Mesenchymal stem cell (in vitro differentiated cells and primary cell): Measurements from ENCODE around the gene UBE2QL1.

Source experiments
- DNase-seq: peaks from one replicate; pipeline ENCODE4 v3.0.0-alpha.2; 2013
- H2AFZ ChIP-seq: one replicate; pipeline ENCODE4 v1.6.1; 2013; ENCODE audit warnings: low read depth, mild to moderate bottlenecking, control low read depth, inconsistent platforms, low read length, moderate library complexity
- H2AK5ac ChIP-seq: 2 replicates; pipeline ENCODE4 v1.6.1; 2013; ENCODE audit warnings: low read length, moderate library complexity, mild to moderate bottlenecking, inconsistent platforms; ENCODE audit not compliant: severe bottlenecking
- H2BK120ac ChIP-seq: one replicate; pipeline ENCODE4 v1.6.1; 2013; ENCODE audit warnings: low read depth, mild to moderate bottlenecking, inconsistent platforms, low read length, moderate library complexity
- H2BK12ac ChIP-seq, 2 experiments: one replicate each; pipeline ENCODE4 v1.6.1; 2013; ENCODE audit warnings: inconsistent platforms in 2 of 2, low read length in 2 of 2, mild to moderate bottlenecking in 2 of 2, moderate library complexity in 2 of 2, control low read depth in 1 of 2
- H2BK15ac ChIP-seq: one replicate; pipeline ENCODE4 v1.6.1; 2013; ENCODE audit warnings: mild to moderate bottlenecking, low read depth, inconsistent platforms; ENCODE audit not compliant: poor library complexity, severe bottlenecking
- H2BK5ac ChIP-seq: 2 replicates; pipeline ENCODE4 v1.6.1; 2013; ENCODE audit warnings: low read depth, mild to moderate bottlenecking, low read length, control low read depth, inconsistent platforms; ENCODE audit not compliant: poor library complexity, severe bottlenecking
- H3K14ac ChIP-seq, 2 experiments: one replicate each; pipeline ENCODE4 v1.6.1; 2013; ENCODE audit warnings: inconsistent platforms in 2 of 2, low read length in 2 of 2, control low read depth in 1 of 2, mild to moderate bottlenecking in 1 of 2, moderate library complexity in 1 of 2
- H3K18ac ChIP-seq, 2 experiments: one replicate each; pipeline ENCODE4 v1.6.1; 2013; ENCODE audit warnings: inconsistent platforms in 2 of 2, low read length in 2 of 2, control low read depth in 1 of 2, low read depth in 1 of 2, mild to moderate bottlenecking in 1 of 2
- H3K23ac ChIP-seq, 2 experiments: one replicate each; pipeline ENCODE4 v1.6.1; 2013; ENCODE audit warnings: inconsistent platforms in 2 of 2, low read length in 2 of 2, mild to moderate bottlenecking in 2 of 2, moderate library complexity in 2 of 2, control low read depth in 1 of 2
- H3K27ac ChIP-seq: 2 replicates; pipeline ENCODE4 v1.5.1; 2013; ENCODE audit warnings: mild to moderate bottlenecking, moderate library complexity, low read length, control low read depth, inconsistent platforms; ENCODE audit not compliant: poor library complexity, severe bottlenecking
- H3K27me3 ChIP-seq, 2 experiments: 2 replicates each; pipeline versions ENCODE4 v1.6.1 to v1.7.0; 2013; ENCODE audit warnings: low read length in 2 of 2, mild to moderate bottlenecking in 2 of 2, moderate library complexity in 2 of 2, control low read depth in 1 of 2, inconsistent platforms in 1 of 2; ENCODE audit not compliant: control insufficient read depth in 1 of 2, insufficient read depth in 1 of 2
- H3K36me3 ChIP-seq, 2 experiments: 2 replicates each; pipeline versions ENCODE4 v1.6.1 to v1.7.0; 2013; ENCODE audit warnings: low read length in 2 of 2, control low read depth in 1 of 2, inconsistent platforms in 1 of 2, low read depth in 1 of 2, mild to moderate bottlenecking in 1 of 2; ENCODE audit not compliant: insufficient read depth in 2 of 2, control insufficient read depth in 1 of 2
- H3K4ac ChIP-seq, 2 experiments: one replicate each; pipeline ENCODE4 v1.6.1; 2013; ENCODE audit warnings: inconsistent platforms in 2 of 2, low read length in 2 of 2, mild to moderate bottlenecking in 2 of 2, moderate library complexity in 2 of 2, control low read depth in 1 of 2, low read depth in 1 of 2
- H3K4me1 ChIP-seq: 2 replicates; pipeline ENCODE4 v1.6.1; 2013; ENCODE audit warnings: low read depth, low read length, control low read depth; ENCODE audit not compliant: control insufficient read depth, insufficient read depth
- H3K4me2 ChIP-seq: 2 replicates; pipeline ENCODE4 v1.6.1; 2013; ENCODE audit warnings: low read length, mild to moderate bottlenecking, inconsistent platforms; ENCODE audit not compliant: poor library complexity, severe bottlenecking
- H3K4me3 ChIP-seq, 2 experiments: 2 replicates each; pipeline versions ENCODE4 v1.5.1 to v1.7.0; 2013; ENCODE audit warnings: low read length in 2 of 2, mild to moderate bottlenecking in 2 of 2, control low read depth in 1 of 2, low read depth in 1 of 2; ENCODE audit not compliant: insufficient read depth in 1 of 2
- H3K79me1 ChIP-seq: replicated peaks from 2 replicates; pipeline ENCODE4 v1.6.1; 2013; ENCODE audit warnings: mild to moderate bottlenecking, control low read depth, low read length, inconsistent platforms; ENCODE audit not compliant: poor library complexity, severe bottlenecking
- H3K9ac ChIP-seq: 2 replicates; pipeline ENCODE4 v1.7.0; 2013; ENCODE audit warnings: mild to moderate bottlenecking, low read length, moderate library complexity
- H3K9me3 ChIP-seq: 2 replicates; pipeline ENCODE4 v1.7.0; 2013; ENCODE audit warnings: mild to moderate bottlenecking, low read length; ENCODE audit not compliant: control insufficient read depth
- H4K8ac ChIP-seq: one replicate; pipeline ENCODE4 v1.6.1; 2013; ENCODE audit warnings: inconsistent platforms, mild to moderate bottlenecking, low read length, moderate library complexity
- H4K91ac ChIP-seq: one replicate; pipeline ENCODE4 v1.6.1; 2013; ENCODE audit warnings: mild to moderate bottlenecking, low read length, inconsistent platforms
- WGBS: methylation state at CpG from one replicate; pipeline ENCODE4 v1.1.7; 2013; ENCODE audit warnings: mixed read lengths; 5-methylcytosine and 5-hydroxymethylcytosine counted together

The UBE2QL1 gene

DNA sequence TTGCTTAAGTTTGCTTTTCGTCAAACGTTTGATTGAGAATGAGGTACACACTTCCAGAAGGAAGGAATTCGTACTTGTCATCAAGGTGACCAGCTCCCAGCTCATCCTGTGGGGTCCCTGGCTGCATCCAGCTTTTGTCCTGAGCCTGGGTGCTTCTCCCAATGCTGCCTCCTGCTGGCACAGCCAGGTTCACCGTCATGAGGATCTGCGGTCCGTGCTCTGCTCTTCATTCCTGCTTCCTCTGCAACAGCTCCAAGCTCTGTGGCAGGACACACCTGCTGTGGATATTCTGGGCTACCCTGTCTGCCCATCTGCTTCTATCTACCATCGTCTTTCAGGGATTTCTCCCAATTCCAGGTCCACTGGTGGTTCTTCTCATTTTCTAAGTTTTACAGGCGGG is 13.3 kb upstream of the UBE2QL1 start:
- no peak overlapping the region for H3K18ac ChIP-seq
- WGBS = 17% methylated on average over 6 of the region's 8 CpGs
- H2AFZ ChIP-seq = no peak overlapping the region
- no peak overlapping the region for H2BK15ac ChIP-seq
- no peak overlapping the region for H3K23ac ChIP-seq
- H3K36me3 ChIP-seq = no peaks in the 10 kb centered on the region
- no peak overlapping the region for H4K8ac ChIP-seq
- no peak overlapping the region for H4K91ac ChIP-seq
- no peak overlapping the region for H2BK120ac ChIP-seq
- H3K4ac ChIP-seq = no peak overlapping the region
- H2BK5ac ChIP-seq = no peak overlapping the region
- no peaks in the 10 kb centered on the region for H3K79me1 ChIP-seq
- no peak for DNase-seq
- no peak overlapping the region for H3K9ac ChIP-seq
- no peak overlapping the region for H3K27ac ChIP-seq
- peak overlapping the region in 1 of 2 experiments; percentile 21 for H3K14ac ChIP-seq
- H3K4me2 ChIP-seq = no peak overlapping the region
- H3K4me3 ChIP-seq = no peak overlapping the region
- H3K27me3 ChIP-seq = peaks cover 0 to 34% of the 10 kb centered on the region in 2 experiments
- H3K9me3 ChIP-seq = peaks cover 5% of the 10 kb centered on the region
- no peaks in the 10 kb centered on the region for H3K4me1 ChIP-seq
- H2BK12ac ChIP-seq = no peak overlapping the region
- H2AK5ac ChIP-seq = no peak overlapping the region

DNA sequence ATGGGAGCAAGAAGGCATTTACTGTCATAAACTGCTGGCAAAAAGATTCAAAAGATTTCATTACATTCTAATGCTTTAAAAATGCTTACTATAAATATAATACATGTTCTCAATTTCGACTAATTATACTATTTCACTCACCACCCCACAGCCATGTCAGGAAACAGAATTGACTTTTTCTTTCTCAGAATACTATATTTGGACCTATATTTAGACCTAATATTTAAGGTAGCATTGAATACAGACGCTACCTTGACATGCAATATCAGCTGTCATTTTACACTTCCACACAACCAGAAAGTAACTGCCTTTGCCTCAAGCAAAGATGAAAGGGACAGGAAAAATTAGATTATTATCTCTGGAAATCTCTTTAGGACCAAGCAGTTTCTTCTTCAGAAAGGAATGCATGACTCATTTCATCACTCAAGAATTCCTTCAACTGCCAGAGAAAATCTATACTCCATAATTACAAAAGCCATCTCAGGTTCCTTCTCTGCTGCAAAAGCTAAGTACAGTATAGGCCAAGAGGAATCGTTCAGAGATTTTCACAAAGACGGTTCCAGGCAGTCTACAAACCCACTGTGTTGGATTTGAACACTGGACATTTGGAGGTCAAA is 11.8 kb upstream of the UBE2QL1 start:
- Histone ChIP-seq H3K4ac (no peak overlapping the region), H3K79me1 (no peaks in the 10 kb centered on the region), H2BK120ac (no peak overlapping the region), H3K18ac (no peak overlapping the region), H4K8ac (no peak overlapping the region), H3K36me3 (no peaks in the 10 kb centered on the region), H3K14ac (no peak overlapping the region), H2BK5ac (no peak overlapping the region), H2BK15ac (no peak overlapping the region), H3K4me1 (no peaks in the 10 kb centered on the region), H3K23ac (no peak overlapping the region), H3K9ac (no peak overlapping the region), H2AK5ac (no peak overlapping the region), H4K91ac (no peak overlapping the region), H3K27ac (no peak overlapping the region), H2BK12ac (no peak overlapping the region), H3K9me3 (peaks cover 5% of the 10 kb centered on the region), H3K27me3 (peaks cover 0 to 30% of the 10 kb centered on the region in 2 experiments), H3K4me3 (no peak overlapping the region), H2AFZ (no peak overlapping the region), H3K4me2 (no peak overlapping the region)
- WGBS = 78% methylated on average over 3 of the region's 4 CpGs
- DNase-seq = no peak

DNA sequence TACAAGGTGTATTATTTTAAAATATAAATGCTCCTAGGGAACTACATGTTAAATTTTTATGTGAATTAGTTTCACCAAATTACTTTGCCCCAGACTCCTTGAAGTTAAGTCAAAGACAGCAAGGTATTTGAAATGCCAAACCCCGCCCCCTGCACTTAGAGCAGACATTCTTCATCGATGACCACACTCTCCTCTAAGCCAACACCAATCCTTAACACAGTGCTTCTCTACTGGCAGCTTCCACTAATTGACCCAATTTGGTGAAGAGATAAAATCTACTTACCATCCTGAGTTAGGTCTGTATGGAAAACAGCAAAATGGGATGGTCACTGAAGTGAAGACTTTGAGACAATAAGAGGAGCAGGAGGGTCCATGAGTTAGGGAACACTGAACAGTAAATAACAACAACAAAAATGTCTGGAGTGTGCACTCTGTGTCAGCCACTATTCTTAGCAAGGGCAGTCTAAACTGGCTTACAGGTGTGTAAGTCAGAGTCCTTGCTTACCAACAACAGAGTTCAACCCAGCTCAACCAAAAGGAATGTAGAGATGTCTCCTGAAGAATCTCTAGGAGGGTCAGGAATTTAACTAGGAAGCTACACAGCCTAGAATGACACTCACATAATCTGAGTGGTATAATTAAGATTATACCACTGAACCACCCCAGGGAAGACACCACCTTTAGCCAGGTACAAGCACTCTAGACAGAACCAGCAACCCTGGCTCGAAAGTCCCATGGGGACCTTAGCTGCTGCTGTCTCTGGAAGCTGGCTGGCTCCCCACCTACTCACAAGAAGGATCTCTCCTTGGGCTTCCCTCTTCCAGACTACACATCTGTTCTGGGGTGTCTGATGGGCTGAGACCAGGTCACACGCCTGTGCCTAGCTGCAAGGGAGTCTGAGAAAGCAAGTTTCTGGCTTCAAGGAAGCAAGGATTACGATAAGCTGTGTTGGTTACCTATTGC is 8.8 kb upstream of the UBE2QL1 start:
- no peak overlapping the region for H3K23ac ChIP-seq

DNA sequence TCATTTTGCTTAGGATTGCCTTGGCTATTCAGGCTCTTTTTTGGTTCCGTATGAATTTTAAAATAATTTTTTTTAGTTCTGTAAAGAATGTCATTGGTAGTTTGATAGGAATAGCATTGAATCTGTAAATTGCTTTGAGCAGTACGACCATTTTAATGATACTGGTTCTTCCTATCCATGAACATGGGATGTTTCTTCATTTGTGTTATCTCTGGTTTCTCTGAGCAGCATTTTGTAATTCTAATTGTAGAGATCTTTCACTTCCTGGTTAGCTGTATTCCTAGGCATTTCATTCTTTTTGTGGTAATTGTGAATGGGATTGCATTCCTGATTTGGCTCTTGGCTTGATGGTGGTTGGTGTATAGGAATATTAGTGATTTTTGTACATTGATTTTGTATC is 6.3 kb upstream of the UBE2QL1 start:
- WGBS = 79% methylated on average over 2 of the region's 2 CpGs
- H3K18ac ChIP-seq = no peak overlapping the region

More for the DNA sequence above, 8.8 kb upstream of the UBE2QL1 start:
- Histone ChIP-seq H3K36me3 (no peaks in the 10 kb centered on the region), H3K14ac (no peak overlapping the region), H4K8ac (no peak overlapping the region), H2BK15ac (no peak overlapping the region), H3K4me2 (no peak overlapping the region), H3K4ac (no peak overlapping the region), H3K4me1 (no peaks in the 10 kb centered on the region), H2BK5ac (no peak overlapping the region), H3K79me1 (no peaks in the 10 kb centered on the region), H2AK5ac (no peak overlapping the region), H3K9me3 (peaks cover 5% of the 10 kb centered on the region), H3K18ac (no peak overlapping the region), H4K91ac (no peak overlapping the region), H3K4me3 (no peak overlapping the region), H2BK120ac (no peak overlapping the region), H2BK12ac (no peak overlapping the region), H3K27me3 (peaks cover 0 to 16% of the 10 kb centered on the region in 2 experiments), H3K9ac (no peak overlapping the region), H2AFZ (no peak overlapping the region), H3K27ac (no peak overlapping the region)
- DNase-seq = no peak
- WGBS = 71% methylated on average over 3 of the region's 5 CpGs

More for the DNA sequence above, 6.3 kb upstream of the UBE2QL1 start:
- Histone ChIP-seq H2AFZ (no peak overlapping the region), H4K8ac (no peak overlapping the region), H3K36me3 (no peaks in the 10 kb centered on the region), H3K79me1 (no peaks in the 10 kb centered on the region), H3K4me2 (no peak overlapping the region), H2BK5ac (no peak overlapping the region), H3K27ac (no peak overlapping the region), H3K14ac (no peak overlapping the region), H2BK120ac (no peak overlapping the region), H2BK12ac (no peak overlapping the region), H2AK5ac (no peak overlapping the region), H3K27me3 (peaks cover 0 to 10% of the 10 kb centered on the region in 2 experiments), H3K4me3 (no peak overlapping the region), H3K9me3 (peaks cover 5% of the 10 kb centered on the region), H3K4ac (no peak overlapping the region), H3K23ac (no peak overlapping the region), H2BK15ac (no peak overlapping the region), H4K91ac (no peak overlapping the region), H3K9ac (no peak overlapping the region), H3K4me1 (no peaks in the 10 kb centered on the region)
- no peak for DNase-seq
